ENCODE data around the gene RBM4. TPM values are rescaled to one million over a fixed set of nuclear protein-coding genes. Genes with fewer than 3 reads are reported as not detected.

RBM4 gene
- total and polyA plus RNA-seq, 7 donors = 75.4 to 103 (median 89.9) TPM

DNA sequence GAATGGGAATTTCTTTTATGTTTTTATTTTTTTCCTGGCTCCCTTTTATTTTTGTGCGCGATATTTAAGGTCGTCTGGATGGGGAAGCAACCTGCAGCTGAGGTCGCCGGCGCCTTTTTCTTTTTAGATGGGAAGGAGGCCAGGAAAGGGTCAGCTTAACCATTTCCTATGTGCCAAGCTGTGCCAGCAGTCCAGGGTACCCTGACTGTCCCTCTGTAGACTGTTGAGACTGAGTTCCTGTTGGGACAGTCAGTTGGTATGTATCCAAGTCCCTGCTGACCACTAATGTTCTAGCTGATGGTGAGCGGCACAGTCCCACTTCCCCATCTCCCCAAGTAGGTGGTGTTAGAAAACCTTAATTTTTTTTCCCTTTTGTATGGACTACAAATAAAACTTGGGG is 11.6 kb upstream of the RBM4 start:
- no peak for DNase-seq
- Histone ChIP-seq H3K27ac (peak overlapping the region in 3 of 4 donors; percentile 21 to 99 (median 98)), H3K4me1 (peaks cover 0 to 71% (median 51%) of the 10 kb centered on the region in 4 donors), H3K4me3 (no peak overlapping the region), H3K9me3 (no peaks in the 10 kb centered on the region), H3K36me3 (peaks cover 31 to 67% (median 40%) of the 10 kb centered on the region in 4 donors), H3K27me3 (no peaks in the 10 kb centered on the region)
- intact Hi-C loops (cut with DNase I) = no loop called here
- TF ChIP-seq POLR2A (IDR thresholded peaks at IDR 0.05) (no peak), POLR2AphosphoS5 (IDR thresholded peaks at IDR 0.05) (no peak), EP300 (IDR thresholded peaks at IDR 0.05) (no peak)
- TF ChIP-seq, protein P1, sequence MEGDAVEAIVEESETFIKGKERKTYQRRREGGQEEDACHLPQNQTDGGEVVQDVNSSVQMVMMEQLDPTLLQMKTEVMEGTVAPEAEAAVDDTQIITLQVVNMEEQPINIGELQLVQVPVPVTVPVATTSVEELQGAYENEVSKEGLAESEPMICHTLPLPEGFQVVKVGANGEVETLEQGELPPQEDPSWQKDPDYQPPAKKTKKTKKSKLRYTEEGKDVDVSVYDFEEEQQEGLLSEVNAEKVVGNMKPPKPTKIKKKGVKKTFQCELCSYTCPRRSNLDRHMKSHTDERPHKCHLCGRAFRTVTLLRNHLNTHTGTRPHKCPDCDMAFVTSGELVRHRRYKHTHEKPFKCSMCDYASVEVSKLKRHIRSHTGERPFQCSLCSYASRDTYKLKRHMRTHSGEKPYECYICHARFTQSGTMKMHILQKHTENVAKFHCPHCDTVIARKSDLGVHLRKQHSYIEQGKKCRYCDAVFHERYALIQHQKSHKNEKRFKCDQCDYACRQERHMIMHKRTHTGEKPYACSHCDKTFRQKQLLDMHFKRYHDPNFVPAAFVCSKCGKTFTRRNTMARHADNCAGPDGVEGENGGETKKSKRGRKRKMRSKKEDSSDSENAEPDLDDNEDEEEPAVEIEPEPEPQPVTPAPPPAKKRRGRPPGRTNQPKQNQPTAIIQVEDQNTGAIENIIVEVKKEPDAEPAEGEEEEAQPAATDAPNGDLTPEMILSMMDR (IDR thresholded peaks at IDR 0.05) = no peak
- 89 to 92% methylated on average over 7 of the region's 7 CpGs for WGBS, 2 donors

GRCh38 chr11:66628061-66628603 is 10.4 kb upstream of the RBM4 start:
- WGBS, 2 donors = 90 to 95% methylated on average over 7 of the region's 7 CpGs
- no peaks in the 10 kb centered on the region for H3K27me3 ChIP-seq
- H3K27ac ChIP-seq = no peak overlapping the region
- no peaks in the 10 kb centered on the region for H3K9me3 ChIP-seq
- no peak overlapping the region for H3K4me3 ChIP-seq
- no peak for DNase-seq
- peaks cover 31 to 70% (median 40%) of the 10 kb centered on the region in 4 donors for H3K36me3 ChIP-seq
- no peak for TF ChIP-seq POLR2AphosphoS5 (IDR thresholded peaks at IDR 0.05)
- TF ChIP-seq POLR2A (IDR thresholded peaks at IDR 0.05) = no peak
- peaks cover 0 to 64% (median 50%) of the 10 kb centered on the region in 4 donors for H3K4me1 ChIP-seq
- intact Hi-C loops (cut with DNase I) = no loop called here

DNA sequence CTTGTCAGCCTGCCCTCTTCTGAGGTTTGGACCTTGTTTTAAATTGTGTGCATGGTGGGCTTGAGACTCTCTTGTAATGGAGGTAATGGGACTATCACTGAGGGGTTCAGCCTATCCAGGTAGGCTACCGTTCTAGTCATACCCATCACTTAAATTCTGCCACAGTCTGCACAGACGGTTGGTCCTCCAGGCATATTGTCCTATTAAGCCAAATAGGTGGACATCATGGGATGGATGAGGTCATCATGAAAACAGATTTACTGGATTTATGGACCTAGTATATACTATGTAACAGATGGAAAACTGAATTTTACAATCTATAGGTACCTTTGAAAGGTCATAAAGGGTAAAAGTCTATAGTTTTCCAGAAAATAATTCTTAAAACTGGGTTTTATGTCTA is 9.1 kb upstream of the RBM4 start:
- no peaks in the 10 kb centered on the region for H3K9me3 ChIP-seq
- intact Hi-C loops (cut with DNase I) = no loop called here
- TF ChIP-seq, protein P1 (IDR thresholded peaks at IDR 0.05) = no peak
- no peak for TF ChIP-seq POLR2AphosphoS5 (IDR thresholded peaks at IDR 0.05)
- 80 to 89% methylated on average over 2 of the region's 2 CpGs for WGBS, 2 donors
- DNase-seq = no peak
- peaks cover 0 to 57% (median 41%) of the 10 kb centered on the region in 4 donors for H3K4me1 ChIP-seq
- no peaks in the 10 kb centered on the region for H3K27me3 ChIP-seq
- H3K36me3 ChIP-seq = peaks cover 27 to 68% (median 39%) of the 10 kb centered on the region in 4 donors
- H3K27ac ChIP-seq = no peak overlapping the region
- H3K4me3 ChIP-seq = no peak overlapping the region

DNA sequence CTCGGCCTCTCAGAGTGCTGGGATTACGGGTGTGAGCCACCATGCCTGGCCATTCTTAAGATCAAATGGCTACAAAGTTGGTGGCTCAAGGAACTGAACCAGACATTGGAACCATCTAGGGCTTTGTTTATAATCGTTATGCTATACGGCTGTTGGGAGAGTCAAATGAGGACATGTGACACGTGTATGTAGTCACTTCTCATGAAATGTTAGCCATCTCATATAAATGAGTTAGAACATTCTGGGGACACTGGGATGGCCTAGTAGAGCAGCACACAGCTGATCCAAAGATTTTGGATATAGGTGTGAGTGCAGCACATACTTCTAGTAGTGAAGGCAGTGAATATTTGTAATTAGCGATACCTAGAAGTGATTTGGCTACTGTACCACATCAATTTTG is 6.6 kb upstream of the RBM4 start:
- WGBS, 2 donors = 75 to 86% methylated on average over 6 of the region's 6 CpGs
- no peak overlapping the region for H3K4me3 ChIP-seq
- H3K27me3 ChIP-seq = no peaks in the 10 kb centered on the region
- peaks cover 0 to 46% (median 32%) of the 10 kb centered on the region in 4 donors for H3K4me1 ChIP-seq
- H3K27ac ChIP-seq = peak overlapping the region in 2 of 4 donors; percentile 1 to 36
- intact Hi-C loops (cut with DNase I) = no loop called here
- H3K9me3 ChIP-seq = no peaks in the 10 kb centered on the region
- peaks cover 2 to 42% (median 16%) of the 10 kb centered on the region in 4 donors for H3K36me3 ChIP-seq
- DNase-seq = no peak
- TF ChIP-seq POLR2AphosphoS5 (IDR thresholded peaks at IDR 0.05) (no peak), EP300 (IDR thresholded peaks at IDR 0.05) (no peak), POLR2A (IDR thresholded peaks at IDR 0.05) (no peak)
- TF ChIP-seq, protein P1 (IDR thresholded peaks at IDR 0.05) = no peak

DNA sequence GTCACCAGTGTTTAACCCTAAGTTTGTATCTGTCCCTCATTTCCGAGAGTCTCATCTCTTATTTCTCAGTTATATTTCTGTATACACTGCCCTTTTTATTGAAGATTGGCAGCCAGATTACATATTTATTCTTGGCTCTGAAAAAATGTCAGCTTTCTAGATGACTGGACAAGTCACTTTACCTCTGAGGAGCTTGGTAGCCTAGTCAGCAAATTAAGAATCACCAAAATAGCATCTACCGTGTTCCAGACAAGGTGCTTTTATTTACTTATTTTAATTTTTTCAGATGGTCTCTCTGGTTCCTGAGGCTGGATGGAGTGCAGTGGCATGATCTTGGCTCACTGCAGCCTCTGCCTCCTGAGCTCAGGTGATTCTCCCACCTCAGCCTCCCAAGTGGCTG is 5.6 kb upstream of the RBM4 start:
- no peak for DNase-seq
- intact Hi-C loops (cut with DNase I) = no loop called here
- H3K9me3 ChIP-seq = no peaks in the 10 kb centered on the region
- peaks cover 0 to 32% (median 5%) of the 10 kb centered on the region in 4 donors for H3K36me3 ChIP-seq
- 85 to 89% methylated on average over 2 of the region's 2 CpGs for WGBS, 2 donors
- H3K27me3 ChIP-seq = no peaks in the 10 kb centered on the region
- TF ChIP-seq POLR2A (IDR thresholded peaks at IDR 0.05) (no peak), POLR2AphosphoS5 (IDR thresholded peaks at IDR 0.05) (no peak), EP300 (IDR thresholded peaks at IDR 0.05) (no peak)
- TF ChIP-seq, protein P1 (IDR thresholded peaks at IDR 0.05) = no peak
- no peak overlapping the region for H3K4me3 ChIP-seq
- H3K27ac ChIP-seq = no peak overlapping the region
- peaks cover 0 to 47% (median 43%) of the 10 kb centered on the region in 4 donors for H3K4me1 ChIP-seq

Measured in sigmoid colon (tissue), 7 donors.